HepG2 (cell line): ENCODE results near the gene ZAR1L. TPM values are rescaled to one million over a fixed set of nuclear protein-coding genes. Genes with fewer than 3 reads are reported as not detected.

Experiments used
- ASH2L ChIP-seq: fragments of 300-600, 200-600 bp; sonication (generic); IDR thresholded peaks from 2 replicates; pipeline ENCODE4 v1.7.0; 2017; ENCODE audit warnings: low read depth, mild to moderate bottlenecking, moderate library complexity, mixed read lengths, low read length; ENCODE audit not compliant: insufficient read length
- ATM ChIP-seq: fragments of 450-650 bp; IDR thresholded peaks from 2 replicates; pipeline ENCODE4 v1.7.1; 2017; ENCODE audit warnings: mild to moderate bottlenecking, borderline replicate concordance
- BRCA1 ChIP-seq: sonication (generic); formaldehyde crosslinking; IDR thresholded peaks from 2 replicates; pipeline ENCODE4 v1.4.0; 2020; ENCODE audit warnings: missing genetic modification reagents
- MED13 ChIP-seq: sonication (generic); formaldehyde crosslinking; IDR thresholded peaks from 2 replicates; pipeline ENCODE4 v1.5.0; 2020; ENCODE audit warnings: missing genetic modification reagents
- MXD4 ChIP-seq: IDR thresholded peaks from 2 replicates; pipeline ENCODE4 v1.6.1; 2016; ENCODE audit warnings: mild to moderate bottlenecking, missing biosample characterization, missing genetic modification reagents
- PTBP1 ChIP-seq: fragments of 200-400 bp; formaldehyde crosslinking; IDR thresholded peaks from 2 replicates; pipeline ENCODE4 v1.6.1; 2018; ENCODE audit warnings: low read length, low read depth; ENCODE audit not compliant: poor library complexity, severe bottlenecking
- SNAI1 ChIP-seq: sonication (generic); formaldehyde crosslinking; IDR thresholded peaks from 2 replicates; pipeline ENCODE4 v1.5.0; 2020; ENCODE audit warnings: mild to moderate bottlenecking, missing genetic modification reagents, borderline replicate concordance
- STAG1 ChIP-seq: sonication (generic); formaldehyde crosslinking; IDR thresholded peaks from 2 replicates; pipeline ENCODE4 v1.4.0; 2020; ENCODE audit warnings: missing genetic modification reagents
- TAF15 ChIP-seq: fragments of 200-400 bp; formaldehyde crosslinking; IDR thresholded peaks from one replicate; pipeline ENCODE4 v1.6.1; 2018; ENCODE audit warnings: mild to moderate bottlenecking, low read depth, low read length; ENCODE audit not compliant: poor library complexity, severe bottlenecking
- TEAD3 ChIP-seq: optimal IDR thresholded peaks from 2 replicates; pipeline ENCODE3; 2016; ENCODE audit warnings: borderline replicate concordance
- TP53 ChIP-seq: sonication (generic); formaldehyde crosslinking; conservative IDR thresholded peaks from 2 replicates; pipeline ENCODE4 v1.4.0; 2020; ENCODE audit warnings: missing genetic modification reagents
- XBP1 ChIP-seq: sonication (generic); formaldehyde crosslinking; IDR thresholded peaks from 2 replicates; pipeline ENCODE4 v1.5.0; 2020; ENCODE audit warnings: missing genetic modification reagents
- ZBTB1 ChIP-seq: sonication (generic); formaldehyde crosslinking; IDR thresholded peaks from 2 replicates; pipeline ENCODE4 v1.4.0; 2020; ENCODE audit warnings: missing genetic modification reagents, borderline replicate concordance
- ZNF674 ChIP-seq: sonication (generic); formaldehyde crosslinking; IDR thresholded peaks from 2 replicates; pipeline ENCODE4 v1.5.0; 2020; ENCODE audit warnings: low read depth, mild to moderate bottlenecking, missing genetic modification reagents
- polyA plus RNA-seq, 8 experiments: library from polyadenylated mRNA; depleted of rRNA in 3 of 8; stranded (reverse) in 7 of 8; unstranded in 1 of 8; fragments of >200 nt; fragmentation: Illumina TruSeq in 4 of 8; extraction: Trizol in 4 of 8; gene quantifications; 2 replicates each; pipeline versions ENCODE4 v1.2.1 to v1.2.3, GENCODE V29; 2011 to 2016; ENCODE audit warnings: low read depth in 4 of 8, missing spikeins in 1 of 8, mixed read lengths in 1 of 8; ENCODE audit not compliant: insufficient read depth in 1 of 8
- total RNA-seq, 5 experiments: library from RNA; depleted of rRNA; stranded (reverse); fragments of >200 nt; fragmentation: Illumina TruSeq; extraction: Trizol; gene quantifications; 2 replicates each; pipeline ENCODE4 v1.2.3, GENCODE V29; 2016; ENCODE audit warnings: low read depth in 1 of 5
- TF ChIP-seq, protein P1 (sequence below): conservative IDR thresholded peaks from 2 replicates; pipeline ENCODE4 v1.6.1; 2018; ENCODE audit warnings: missing genetic modification reagents
- TF ChIP-seq, protein P2 (sequence below): IDR thresholded peaks from 2 replicates; pipeline ENCODE4 v1.6.1; 2016; ENCODE audit warnings: mild to moderate bottlenecking, missing biosample characterization, missing genetic modification reagents
- TF ChIP-seq, protein P3 (sequence below): sonication (generic); formaldehyde crosslinking; IDR thresholded peaks from 2 replicates; pipeline ENCODE4 v1.4.0; 2020; ENCODE audit warnings: missing genetic modification reagents, borderline replicate concordance

The ZAR1L gene
- total and polyA plus RNA-seq, 2 of the 13 experiments (the other 11 are each of a cell fraction or from before 2014, with no cell fraction given), result 0.09 TPM; not detected in 1

DNA sequence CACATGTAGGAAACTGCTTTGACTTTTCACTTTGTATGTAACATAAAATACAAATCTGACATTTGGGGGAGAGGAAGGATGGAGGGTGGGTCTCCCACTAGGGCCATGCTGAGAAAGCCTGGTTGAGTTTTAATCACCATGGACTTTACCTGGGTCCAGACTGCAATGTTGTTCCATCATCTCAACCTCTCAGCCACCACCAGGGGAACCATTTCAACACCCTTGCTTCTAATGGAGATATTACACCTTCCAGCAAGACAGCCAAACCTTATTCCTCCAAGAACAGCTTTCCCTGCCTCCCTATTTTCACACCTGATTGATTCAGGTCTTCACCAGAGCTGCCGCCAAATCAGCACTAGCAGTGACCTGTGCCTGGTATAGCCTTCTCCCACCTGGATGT is 56.0 kb downstream of the ZAR1L start (continued):
- TF ChIP-seq ZBTB1 (CRISPR knock-in tag) (no peak), TEAD3 (peak; percentile 37), PTBP1 (no peak), STAG1 (CRISPR knock-in tag) (peak; percentile 33; the same call in 1 of the 2 replicates), SNAI1 (CRISPR knock-in tag) (no peak), ASH2L (no peak), BRCA1 (CRISPR knock-in tag) (no peak), MXD4 (CRISPR knock-in tag) (no peak), ZNF674 (CRISPR knock-in tag) (no peak), TAF15 (no peak), ATM (no peak), MED13 (CRISPR knock-in tag) (no peak), XBP1 (CRISPR knock-in tag) (no peak), TP53 (CRISPR knock-in tag) (no peak)
- TF ChIP-seq, protein P1, sequence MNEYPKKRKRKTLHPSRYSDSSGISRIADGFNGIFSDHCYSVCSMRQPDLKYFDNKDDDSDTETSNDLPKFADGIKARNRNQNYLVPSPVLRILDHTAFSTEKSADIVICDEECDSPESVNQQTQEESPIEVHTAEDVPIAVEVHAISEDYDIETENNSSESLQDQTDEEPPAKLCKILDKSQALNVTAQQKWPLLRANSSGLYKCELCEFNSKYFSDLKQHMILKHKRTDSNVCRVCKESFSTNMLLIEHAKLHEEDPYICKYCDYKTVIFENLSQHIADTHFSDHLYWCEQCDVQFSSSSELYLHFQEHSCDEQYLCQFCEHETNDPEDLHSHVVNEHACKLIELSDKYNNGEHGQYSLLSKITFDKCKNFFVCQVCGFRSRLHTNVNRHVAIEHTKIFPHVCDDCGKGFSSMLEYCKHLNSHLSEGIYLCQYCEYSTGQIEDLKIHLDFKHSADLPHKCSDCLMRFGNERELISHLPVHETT (CRISPR knock-in tag), result no peak
- TF ChIP-seq, protein P2, sequence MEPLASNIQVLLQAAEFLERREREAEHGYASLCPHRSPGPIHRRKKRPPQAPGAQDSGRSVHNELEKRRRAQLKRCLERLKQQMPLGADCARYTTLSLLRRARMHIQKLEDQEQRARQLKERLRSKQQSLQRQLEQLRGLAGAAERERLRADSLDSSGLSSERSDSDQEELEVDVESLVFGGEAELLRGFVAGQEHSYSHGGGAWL (CRISPR knock-in tag), result no peak
- TF ChIP-seq, protein P3, sequence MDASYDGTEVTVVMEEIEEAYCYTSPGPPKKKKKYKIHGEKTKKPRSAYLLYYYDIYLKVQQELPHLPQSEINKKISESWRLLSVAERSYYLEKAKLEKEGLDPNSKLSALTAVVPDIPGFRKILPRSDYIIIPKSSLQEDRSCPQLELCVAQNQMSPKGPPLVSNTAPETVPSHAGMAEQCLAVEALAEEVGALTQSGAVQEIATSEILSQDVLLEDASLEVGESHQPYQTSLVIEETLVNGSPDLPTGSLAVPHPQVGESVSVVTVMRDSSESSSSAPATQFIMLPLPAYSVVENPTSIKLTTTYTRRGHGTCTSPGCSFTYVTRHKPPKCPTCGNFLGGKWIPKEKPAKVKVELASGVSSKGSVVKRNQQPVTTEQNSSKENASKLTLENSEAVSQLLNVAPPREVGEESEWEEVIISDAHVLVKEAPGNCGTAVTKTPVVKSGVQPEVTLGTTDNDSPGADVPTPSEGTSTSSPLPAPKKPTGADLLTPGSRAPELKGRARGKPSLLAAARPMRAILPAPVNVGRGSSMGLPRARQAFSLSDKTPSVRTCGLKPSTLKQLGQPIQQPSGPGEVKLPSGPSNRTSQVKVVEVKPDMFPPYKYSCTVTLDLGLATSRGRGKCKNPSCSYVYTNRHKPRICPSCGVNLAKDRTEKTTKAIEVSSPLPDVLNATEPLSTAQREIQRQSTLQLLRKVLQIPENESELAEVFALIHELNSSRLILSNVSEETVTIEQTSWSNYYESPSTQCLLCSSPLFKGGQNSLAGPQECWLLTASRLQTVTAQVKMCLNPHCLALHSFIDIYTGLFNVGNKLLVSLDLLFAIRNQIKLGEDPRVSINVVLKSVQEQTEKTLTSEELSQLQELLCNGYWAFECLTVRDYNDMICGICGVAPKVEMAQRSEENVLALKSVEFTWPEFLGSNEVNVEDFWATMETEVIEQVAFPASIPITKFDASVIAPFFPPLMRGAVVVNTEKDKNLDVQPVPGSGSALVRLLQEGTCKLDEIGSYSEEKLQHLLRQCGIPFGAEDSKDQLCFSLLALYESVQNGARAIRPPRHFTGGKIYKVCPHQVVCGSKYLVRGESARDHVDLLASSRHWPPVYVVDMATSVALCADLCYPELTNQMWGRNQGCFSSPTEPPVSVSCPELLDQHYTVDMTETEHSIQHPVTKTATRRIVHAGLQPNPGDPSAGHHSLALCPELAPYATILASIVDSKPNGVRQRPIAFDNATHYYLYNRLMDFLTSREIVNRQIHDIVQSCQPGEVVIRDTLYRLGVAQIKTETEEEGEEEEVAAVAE, result no peak
